T1000 (cell line): ENCODE measurements around the gene RNF43.
"Not testable (repeated sequence)": the region's sequence is repeated elsewhere in the genome, so short reads cannot be mapped to it uniquely, and the experiment has no call there.

Experiments used
- DNase-seq: peaks from one replicate; lab custom pipeline; 2025; ENCODE audit warnings: mixed read lengths; lab: John Stamatoyannopoulos, UW

Gene RNF43

DNA sequence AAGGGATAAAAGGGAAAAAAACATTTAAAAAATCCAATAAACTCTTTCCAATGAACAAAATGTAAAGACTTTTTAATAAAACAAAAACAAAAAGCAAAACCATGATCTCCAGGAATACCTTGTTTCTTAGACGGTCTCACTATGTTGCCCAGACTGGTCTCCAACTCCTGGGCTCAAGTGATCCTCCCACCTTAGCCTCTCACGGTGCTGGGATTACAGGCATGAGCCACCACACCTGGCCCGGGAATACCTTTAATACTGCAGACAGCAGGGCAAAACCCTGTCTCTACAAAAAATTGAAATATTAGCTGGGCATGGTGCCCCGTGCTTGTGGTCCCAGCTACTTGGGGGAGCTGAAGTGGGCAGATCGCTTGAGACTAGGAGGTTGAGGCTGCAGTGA lies 7.9 kb downstream of the RNF43 start:
- DNase-seq, result no peak

GRCh38 chr17:58403311-58403710 lies 14.0 kb downstream of the RNF43 start:
- no peak for DNase-seq

GRCh38 chr17:58402679-58403078 lies 14.7 kb downstream of the RNF43 start:
- DNase-seq, result no peak

GRCh38 chr17:58402047-58402446 lies 15.3 kb downstream of the RNF43 start:
- no peak for DNase-seq

DNA sequence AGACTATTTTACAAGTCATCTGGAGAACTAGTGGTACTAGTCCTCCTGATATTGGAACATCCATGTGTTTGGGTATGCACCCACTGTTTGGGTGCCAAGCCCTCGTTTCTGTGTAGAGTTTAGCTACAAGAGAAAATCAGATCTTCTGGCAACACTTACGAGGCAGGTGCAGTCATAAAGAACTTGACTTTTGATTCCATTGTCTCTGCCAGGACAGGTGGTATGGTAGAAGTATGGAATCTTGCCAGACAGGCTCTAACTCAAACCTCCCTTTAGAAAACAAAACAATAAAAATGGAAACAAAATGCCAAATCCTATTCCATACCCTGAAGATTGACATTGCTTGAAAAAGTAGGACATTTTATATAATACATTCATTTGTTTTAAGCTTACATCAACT lies 16.0 kb downstream of the RNF43 start:
- DNase-seq, result no peak

DNA sequence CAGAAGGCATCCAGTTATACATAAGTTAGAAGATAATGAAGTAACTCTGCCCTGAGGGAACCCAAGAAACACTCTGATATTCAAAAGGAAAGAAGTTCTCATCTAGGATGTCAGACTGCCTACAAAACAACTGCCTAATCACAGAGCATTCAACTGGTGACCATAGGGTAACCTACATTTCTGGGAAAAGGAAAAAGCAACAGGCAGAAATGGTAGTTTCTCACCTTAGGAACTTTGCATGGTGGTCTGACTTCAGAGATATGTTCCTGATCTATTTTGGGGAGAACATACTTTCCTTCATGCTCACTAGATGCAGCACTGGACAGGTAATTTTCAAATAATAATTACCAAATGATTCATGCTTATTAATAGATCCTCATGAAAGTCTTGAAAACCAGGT lies 16.5 kb downstream of the RNF43 start:
- DNase-seq, result no peak

DNA sequence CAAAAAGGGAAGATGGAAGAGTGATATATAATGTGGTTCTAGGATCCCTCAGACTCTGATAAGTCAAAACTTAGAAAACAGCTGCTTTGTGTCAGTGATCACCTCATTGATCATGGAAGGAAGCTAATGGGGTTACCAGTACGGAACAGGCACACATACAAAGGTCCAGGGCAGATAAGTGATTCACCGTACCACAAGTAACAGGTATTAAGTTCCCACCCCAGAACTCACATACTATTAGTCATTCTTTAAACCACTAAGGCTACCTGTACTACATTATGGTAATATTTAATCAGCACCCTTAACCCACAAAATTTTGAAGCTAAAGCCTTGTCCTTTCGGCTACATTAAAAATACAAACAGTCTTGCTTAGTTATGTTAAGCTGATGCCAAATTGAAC lies 17.4 kb downstream of the RNF43 start:
- DNase-seq, result no peak

DNA sequence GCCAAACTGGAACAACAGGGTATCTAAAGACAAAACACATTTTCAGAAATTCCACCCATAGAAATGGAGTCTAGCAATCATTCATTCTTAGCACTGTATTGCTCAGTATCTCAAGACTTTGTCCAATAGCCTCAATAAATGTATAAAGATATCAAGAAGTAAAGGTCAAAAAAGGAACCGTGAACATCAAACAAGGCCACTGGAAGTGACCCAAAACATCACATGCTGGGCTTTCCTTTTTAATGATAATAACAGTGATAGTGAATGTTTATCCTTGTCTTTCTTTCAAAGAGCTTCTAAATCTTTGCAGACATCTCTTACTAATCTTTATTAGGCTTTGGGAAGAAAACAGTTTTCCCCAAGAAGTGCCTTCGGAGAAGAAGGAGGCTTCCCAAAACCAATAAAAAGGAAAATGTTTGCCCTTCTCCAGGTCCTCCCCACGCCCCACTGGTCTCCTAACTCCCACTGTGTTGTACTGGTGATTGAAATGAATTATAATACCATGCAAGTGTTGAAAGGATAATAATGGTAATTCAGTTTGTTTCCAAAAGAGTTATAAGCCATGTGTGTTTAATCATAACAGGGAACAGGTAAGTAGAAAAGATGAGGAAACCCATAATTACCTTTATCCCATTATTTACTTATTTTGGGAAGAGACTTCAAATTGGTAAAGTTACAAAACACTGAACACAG lies 18.6 kb downstream of the RNF43 start:
- DNase-seq, result no peak

- not testable (repeated sequence) for DNase-seq
These were observed 19.9 kb downstream of the RNF43 start for GRCh38 chr17:58397421-58397820.

DNA sequence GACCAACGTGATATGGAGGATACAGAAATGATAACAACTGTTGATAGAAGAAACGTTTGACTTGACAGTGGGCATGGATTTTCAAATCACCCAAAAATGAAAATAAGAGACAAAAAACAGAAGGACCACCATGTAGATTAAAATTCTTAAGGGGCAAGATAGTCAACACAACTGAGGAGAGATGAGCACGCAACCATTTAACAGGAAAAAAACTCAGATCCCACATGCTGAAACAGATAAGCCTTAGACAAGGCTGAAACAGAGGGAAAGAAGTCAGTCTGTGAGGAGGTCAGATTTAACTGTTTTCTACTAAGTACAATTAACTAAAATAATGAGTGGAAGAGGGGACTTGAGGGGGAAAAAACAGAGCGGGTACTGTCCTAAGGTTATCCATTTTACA lies 21.2 kb downstream of the RNF43 start:
- no peak for DNase-seq

GRCh38 chr17:58394534-58395223 lies 22.7 kb downstream of the RNF43 start:
- no peak for DNase-seq

- DNase-seq, result peak; percentile 16
These were observed 25.9 kb downstream of the RNF43 start for GRCh38 chr17:58391302-58391984.

GRCh38 chr17:58390884-58391283 lies 26.4 kb downstream of the RNF43 start:
- no peak for DNase-seq

- no peak for DNase-seq
These were observed 28.8 kb downstream of the RNF43 start for GRCh38 chr17:58388302-58389190.

- DNase-seq, result no peak
These were observed 29.5 kb downstream of the RNF43 start for GRCh38 chr17:58387834-58388233.

DNA sequence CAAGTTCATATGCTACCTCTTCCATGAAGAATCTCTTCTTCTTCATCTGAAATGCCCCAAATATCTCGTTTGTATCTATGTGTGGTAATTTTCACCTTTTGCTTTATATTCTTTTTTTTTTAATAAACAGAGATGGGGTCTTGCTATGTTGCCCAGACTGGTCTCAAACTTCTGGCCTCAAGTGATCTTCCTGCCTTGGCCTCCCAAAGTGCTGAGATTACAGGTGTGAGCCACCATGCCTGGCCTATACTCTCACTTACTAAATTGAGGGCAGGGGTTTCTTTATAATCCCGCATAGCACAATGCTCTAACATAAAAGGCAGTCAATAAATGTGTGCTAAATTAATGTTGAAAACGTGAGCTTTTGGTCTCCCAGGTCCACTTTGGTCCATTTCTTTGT lies 30.6 kb downstream of the RNF43 start:
- no peak for DNase-seq

- DNase-seq, result no peak
These were observed 31.9 kb downstream of the RNF43 start for GRCh38 chr17:58385359-58385899.

- DNase-seq, result no peak
These were observed 32.4 kb downstream of the RNF43 start for GRCh38 chr17:58384897-58385296.

DNA sequence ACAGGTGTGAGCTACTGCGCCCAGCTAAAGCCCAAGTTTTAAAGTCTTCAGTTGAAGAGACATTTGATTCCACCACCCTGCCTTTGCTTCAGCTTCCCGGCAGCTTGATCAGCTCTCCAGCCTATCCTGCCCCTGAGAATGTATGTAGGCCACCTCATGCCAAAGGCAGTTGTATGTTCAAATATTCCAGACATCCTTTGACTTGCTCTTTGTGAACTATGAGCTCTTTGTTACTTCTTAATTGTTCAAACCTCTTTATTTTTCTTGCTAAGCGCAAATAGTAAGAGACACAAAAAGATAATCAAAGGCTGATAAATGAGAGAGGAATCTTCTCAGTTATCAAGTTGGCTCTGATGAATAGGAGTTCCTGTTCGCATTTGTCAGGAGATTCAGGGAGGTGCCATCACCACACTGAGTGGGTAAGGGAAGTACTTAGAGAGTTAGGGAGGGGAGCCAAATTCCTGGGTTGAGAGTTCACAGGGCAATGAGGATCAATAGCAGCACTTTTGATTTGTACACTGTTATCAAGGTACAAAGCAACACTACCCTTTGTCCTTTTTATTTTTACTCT lies 33.4 kb downstream of the RNF43 start:
- DNase-seq, result no peak

DNA sequence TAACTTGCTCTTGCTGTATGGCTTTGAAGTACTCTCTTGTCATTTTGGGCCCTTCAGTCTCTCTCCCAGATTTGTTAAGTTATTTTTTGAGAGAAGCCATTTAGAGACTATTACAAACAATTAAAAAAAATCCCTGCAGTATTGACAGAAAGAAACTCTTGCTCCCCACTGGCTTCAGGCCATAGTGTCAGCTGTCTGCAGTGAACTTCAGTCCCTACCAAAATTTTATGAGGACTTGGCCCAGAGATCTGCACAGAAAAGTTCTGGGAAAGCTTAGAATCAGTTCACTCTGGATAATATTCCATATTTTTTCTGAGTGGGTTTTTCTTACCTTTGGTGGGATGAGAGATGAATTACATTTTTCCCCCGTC lies 34.5 kb downstream of the RNF43 start:
- no peak for DNase-seq

GRCh38 chr17:58382108-58382871 lies 35.0 kb downstream of the RNF43 start:
- DNase-seq, result no peak
